Motor neuron (in vitro differentiated cells): ENCODE data around the gene PYM1. TPM values are rescaled to one million over a fixed set of nuclear protein-coding genes. Genes with fewer than 3 reads are reported as not detected.

Experiments used
- ATAC-seq, 8 experiments: fragments of 200-7000 bp; cut with Tn5 transposase; replicated peaks in 6 of 8; 2 replicates each; pipeline ENCODE4 v1.8.0; 2021; ENCODE audit warnings: mild to moderate bottlenecking in 8 of 8, moderate library complexity in 8 of 8
- H3K27ac ChIP-seq, 2 donors: fragments of 250-450 bp; sonication (Bioruptor Pico); 2 replicates each; pipeline ENCODE4 v1.9.0; 2021; ENCODE audit warnings: antibody characterized with exemption in 2 of 2, mild to moderate bottlenecking in 2 of 2, moderate library complexity in 1 of 2
- H3K4me1 ChIP-seq, 2 donors: fragments of 250-450 bp; sonication (Bioruptor Pico); replicated peaks in 1 of 2; 2 replicates each; pipeline ENCODE4 v1.6.1; 2021; ENCODE audit warnings: antibody characterized with exemption in 2 of 2, mild to moderate bottlenecking in 2 of 2, moderate library complexity in 1 of 2
- H3K4me3 ChIP-seq, 5 donors: fragments of 250-450 bp; sonication (Bioruptor Pico); 2 replicates each; pipeline ENCODE4 v1.9.0; 2021; ENCODE audit warnings: antibody characterized with exemption in 5 of 5, mild to moderate bottlenecking in 5 of 5, moderate library complexity in 4 of 5
- WGBS, 10 experiments: fragments of 450-650 bp; shearing (Covaris generic); methylation state at CpG; one replicate each; pipeline ENCODE4 v1.0.0; 2022; 5-methylcytosine and 5-hydroxymethylcytosine counted together
- in situ Hi-C, 9 experiments: fragments of 400-800 bp; cut with MboI; loops; one replicate each; pipeline ENCODE4 v1.15.0; 2021; ENCODE audit warnings: low sequenced_read_pairs in 9 of 9, low pct_unique_long_range_greater_than_20kb in 2 of 9; ENCODE audit not compliant: unreplicated experiment in 9 of 9
- total RNA-seq, 8 experiments: library from RNA; unstranded; fragments of 300-600 nt; gene quantifications; 2 replicates each; pipeline versions ENCODE4 v1.2.3 to v1.2.4, GENCODE V29; 2022

The PYM1 gene
- 10 to 100 TPM; 20.1 to 44.4 (median 31.7) TPM for total RNA-seq

- Histone ChIP-seq H3K4me1 (peaks cover 23 to 26% of the 10 kb centered on the region in 2 donors), H3K4me3 (peak within 1 kb of the TSS; percentile 65 to 97 (median 88)), H3K27ac (peak within 1 kb of the TSS; percentile 97)
- 0 to 27% (median 0%) methylated on average over 2 to 17 of the region's 49 CpGs for WGBS, 10 experiments
- in situ Hi-C loops: loop anchor here in 3 of 9 experiments (25.0 kb wide), 1 partner anchor 191 kb away; the partner anchor contains the start of genes CD63 (in 3 of the 3) and GDF11 (in 3 of the 3)
- peak; percentile 18 to 58 (median 44) for ATAC-seq
Observed at GRCh38 chr12:55927588-55928502, at the start of gene PYM1. TSS of gene PYM1 (minus strand) at chr12:55927894. CDS start at chr12:55927761, 133 bp downstream.

- peak overlapping the region; percentile 88 to 92 for H3K27ac ChIP-seq
- H3K4me3 ChIP-seq: peak overlapping the region; percentile 76 to 97 (median 85)
- in situ Hi-C loops: no loop called here
- 0% methylated on average over 1 of the region's 15 CpGs; no CpG with 5 or more reads in 8 of the 10 experiments for WGBS, 10 experiments
- peaks cover 0 to 13% of the 10 kb centered on the region in 2 donors for H3K4me1 ChIP-seq
- peak; percentile 21 to 35 (median 28) for ATAC-seq
Observed at GRCh38 chr12:55974308-55974730, 46.6 kb upstream of the PYM1 start.

- in situ Hi-C loops: no loop called here
- peak within 1 kb of the TSS; percentile 88 to 92 for H3K27ac ChIP-seq
- H3K4me1 ChIP-seq: peaks cover 0 to 13% of the 10 kb centered on the region in 2 donors
- WGBS, 10 experiments: 0 to 3% (median 0%) methylated on average over 1 to 13 of the region's 39 CpGs; no CpG with 5 or more reads in 3 of the 10 experiments
- peak; percentile 83 to 94 (median 92) for ATAC-seq
- peak within 1 kb of the TSS; percentile 76 to 97 (median 85) for H3K4me3 ChIP-seq
Observed at GRCh38 chr12:55973599-55974307, 46.1 kb upstream of the PYM1 start, which contains the start of gene RAB5B. TSS of gene RAB5B (plus strand) at chr12:55974078. CDS start at chr12:55986961, 12,883 bp downstream.

GRCh38 chr12:55972911-55973598, 45.4 kb upstream of the PYM1 start:
- Histone ChIP-seq H3K4me1 (peaks cover 0 to 13% of the 10 kb centered on the region in 2 donors), H3K4me3 (peak overlapping the region; percentile 46 to 56 (median 51)), H3K27ac (peak overlapping the region; percentile 32 to 37)
- WGBS, 10 experiments: 0 to 14% (median 2%) methylated on average over 1 to 15 of the region's 18 CpGs
- in situ Hi-C loops: no loop called here
- ATAC-seq: peak in 3 of 8 experiments; percentile 1 to 5 (median 3)

GRCh38 chr12:55972456-55972855, 44.8 kb upstream of the PYM1 start:
- no peak for ATAC-seq
- in situ Hi-C loops: no loop called here
- WGBS, 10 experiments: 0 to 100% (median 49%) methylated on average over 1 of the region's 1 CpG; no CpG with 5 or more reads in 4 of the 10 experiments
- Histone ChIP-seq H3K4me1 (peaks cover 0 to 13% of the 10 kb centered on the region in 2 donors), H3K27ac (peak overlapping the region; percentile 32 to 37), H3K4me3 (peak overlapping the region; percentile 46 to 56 (median 51))

- ATAC-seq: no peak
- no peak overlapping the region for H3K27ac ChIP-seq
- peaks cover 0 to 15% of the 10 kb centered on the region in 2 donors for H3K4me1 ChIP-seq
- peak overlapping the region; percentile 46 to 56 (median 51) for H3K4me3 ChIP-seq
- in situ Hi-C loops: no loop called here
- 27 to 100% (median 77%) methylated on average over 1 to 3 of the region's 3 CpGs for WGBS, 10 experiments
Observed at GRCh38 chr12:55972042-55972441, 44.3 kb upstream of the PYM1 start.

- WGBS, 10 experiments: 92 to 100% (median 98%) methylated on average over 1 to 6 of the region's 7 CpGs; no CpG with 5 or more reads in 4 of the 10 experiments
- ATAC-seq: no peak
- no peak overlapping the region for H3K27ac ChIP-seq
- no peak overlapping the region for H3K4me3 ChIP-seq
- in situ Hi-C loops: no loop called here
- peaks cover 3 to 19% of the 10 kb centered on the region in 2 donors for H3K4me1 ChIP-seq
Observed at GRCh38 chr12:55970775-55971174, 43.1 kb upstream of the PYM1 start.

GRCh38 chr12:55969356-55969755, 41.7 kb upstream of the PYM1 start:
- H3K27ac ChIP-seq: no peak overlapping the region
- in situ Hi-C loops: no loop called here
- ATAC-seq: no peak
- H3K4me3 ChIP-seq: no peak overlapping the region
- 70 to 96% (median 90%) methylated on average over 2 to 4 of the region's 4 CpGs; no CpG with 5 or more reads in 7 of the 10 experiments for WGBS, 10 experiments
- H3K4me1 ChIP-seq: peaks cover 3 to 14% of the 10 kb centered on the region in 2 donors

- Histone ChIP-seq H3K27ac (no peak within 1 kb of the TSS), H3K4me1 (peaks cover 3 to 7% of the 10 kb centered on the region in 2 donors), H3K4me3 (peak within 1 kb of the TSS; percentile 45 to 96 (median 77))
- 0 to 6% (median 0%) methylated on average over 1 to 10 of the region's 45 CpGs; no CpG with 5 or more reads in 3 of the 10 experiments for WGBS, 10 experiments
- in situ Hi-C loops: no loop called here
- ATAC-seq: peak; percentile 94 to 98 (median 96)
Observed at GRCh38 chr12:55966408-55967281, 39.0 kb upstream of the PYM1 start, which contains the start of gene CDK2. TSS of gene CDK2 (plus strand) at chr12:55966830. CDS start at chr12:55967009, 179 bp downstream.

GRCh38 chr12:55965941-55966407, 38.3 kb upstream of the PYM1 start, which contains the start of gene PMEL:
TSS of gene PMEL (minus strand) at chr12:55966042. CDS start at chr12:55966011, 31 bp downstream.
- WGBS, 10 experiments: 0 to 25% (median 18%) methylated on average over 1 to 4 of the region's 4 CpGs; no CpG with 5 or more reads in 3 of the 10 experiments

GRCh38 chr12:55965240-55965639, 37.5 kb upstream of the PYM1 start:
- no peak for ATAC-seq
- no peak overlapping the region for H3K27ac ChIP-seq
- 0 to 80% methylated on average over 1 to 2 of the region's 5 CpGs; no CpG with 5 or more reads in 8 of the 10 experiments for WGBS, 10 experiments
- in situ Hi-C loops: no loop called here
- H3K4me1 ChIP-seq: peaks cover 3 to 7% of the 10 kb centered on the region in 2 donors
- H3K4me3 ChIP-seq: no peak overlapping the region

More at GRCh38 chr12:55965941-55966407, 38.3 kb upstream of the PYM1 start, which contains the start of gene PMEL:
- in situ Hi-C loops: no loop called here
- Histone ChIP-seq H3K4me1 (peaks cover 3 to 7% of the 10 kb centered on the region in 2 donors), H3K4me3 (peak within 1 kb of the TSS; percentile 45 to 96 (median 77)), H3K27ac (no peak within 1 kb of the TSS)
- peak in 4 of 8 experiments; percentile 10 to 24 (median 18) for ATAC-seq
